ENCODE results near the gene SPOCK3.

The SPOCK3 gene

GRCh38 chr4:166941629-166942028 lies 292.7 kb downstream of the SPOCK3 start:
- Histone ChIP-seq H3K9me3 (replicated peaks; ENCODE audit: low read length) (no peaks in the 10 kb centered on the region), H3K9ac (ENCODE audit: low read depth, low read length) (no peak overlapping the region), H3K4me2 (ENCODE audit: low read length) (no peak overlapping the region), H3K4me3 (ENCODE audit: low read length) (no peak overlapping the region), H3K36me3 (ENCODE audit: insufficient read depth, low read length) (no peaks in the 10 kb centered on the region), H3K4me1 (ENCODE audit: control insufficient read depth, insufficient read depth, low read length) (no peaks in the 10 kb centered on the region), H3K27me3 (ENCODE audit: control insufficient read depth, insufficient read depth, low read length) (no peaks in the 10 kb centered on the region)

DNA sequence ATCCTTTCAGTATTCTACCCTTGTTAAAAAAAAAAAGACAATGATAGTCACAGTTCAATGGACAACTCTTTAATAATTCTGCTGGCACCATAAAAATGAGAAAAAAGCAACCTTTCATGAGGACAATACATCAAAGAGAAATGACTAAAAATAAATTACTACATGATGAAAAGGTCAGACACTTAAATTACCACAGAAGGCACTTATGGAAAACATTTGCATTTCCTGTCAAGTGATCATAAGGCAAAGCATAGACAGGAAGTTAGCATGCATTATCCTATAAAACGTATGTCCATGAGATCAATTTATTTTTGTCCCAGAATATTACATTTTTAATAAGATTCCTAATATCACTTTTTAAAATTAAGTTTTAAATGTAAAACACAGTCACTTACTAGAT lies 303.8 kb downstream of the SPOCK3 start:
- Histone ChIP-seq H3K36me3 (ENCODE audit: insufficient read depth, low read length) (no peaks in the 10 kb centered on the region), H3K4me1 (ENCODE audit: control insufficient read depth, insufficient read depth, low read length) (no peaks in the 10 kb centered on the region), H3K4me3 (ENCODE audit: low read length) (no peak overlapping the region), H3K4me2 (ENCODE audit: low read length) (no peak overlapping the region), H3K27me3 (ENCODE audit: control insufficient read depth, insufficient read depth, low read length) (no peaks in the 10 kb centered on the region), H3K9me3 (replicated peaks; ENCODE audit: low read length) (no peaks in the 10 kb centered on the region), H3K9ac (ENCODE audit: low read depth, low read length) (no peak overlapping the region)

GRCh38 chr4:166924424-166924823 lies 309.9 kb downstream of the SPOCK3 start:
- no peak overlapping the region for H3K9ac ChIP-seq (ENCODE audit: low read depth, low read length)

DNA sequence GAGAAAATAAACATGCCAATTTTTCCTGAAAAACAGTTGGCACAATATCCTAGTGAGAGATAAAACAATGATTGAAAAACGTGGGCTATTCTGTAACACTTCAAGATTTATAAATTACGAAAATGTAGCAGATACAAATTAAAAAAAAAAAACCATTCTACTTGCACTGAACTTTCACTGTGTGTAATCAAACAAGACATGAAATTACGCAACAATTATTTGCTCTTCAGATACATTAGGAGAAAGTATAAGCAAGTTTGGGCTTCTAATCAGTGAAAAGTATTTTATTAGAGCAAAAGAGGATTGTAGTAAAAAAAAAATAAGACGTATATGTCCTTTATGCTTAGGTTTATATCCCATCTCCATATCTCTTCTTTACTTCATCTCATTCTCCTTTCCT lies 320.4 kb downstream of the SPOCK3 start:
- Histone ChIP-seq H3K9me3 (replicated peaks; ENCODE audit: low read length) (no peaks in the 10 kb centered on the region), H3K27me3 (ENCODE audit: control insufficient read depth, insufficient read depth, low read length) (no peaks in the 10 kb centered on the region), H3K4me1 (ENCODE audit: control insufficient read depth, insufficient read depth, low read length) (no peaks in the 10 kb centered on the region)

More at GRCh38 chr4:166924424-166924823, 309.9 kb downstream of the SPOCK3 start:
- no peak overlapping the region for H3K4me3 ChIP-seq (ENCODE audit: low read length)
- no peaks in the 10 kb centered on the region for H3K9me3 ChIP-seq (replicated peaks; ENCODE audit: low read length)
- H3K4me2 ChIP-seq (ENCODE audit: low read length): no peak overlapping the region
- H3K36me3 ChIP-seq (ENCODE audit: insufficient read depth, low read length): no peaks in the 10 kb centered on the region
- H3K4me1 ChIP-seq (ENCODE audit: control insufficient read depth, insufficient read depth, low read length): no peaks in the 10 kb centered on the region
- no peaks in the 10 kb centered on the region for H3K27me3 ChIP-seq (ENCODE audit: control insufficient read depth, insufficient read depth, low read length)

DNA sequence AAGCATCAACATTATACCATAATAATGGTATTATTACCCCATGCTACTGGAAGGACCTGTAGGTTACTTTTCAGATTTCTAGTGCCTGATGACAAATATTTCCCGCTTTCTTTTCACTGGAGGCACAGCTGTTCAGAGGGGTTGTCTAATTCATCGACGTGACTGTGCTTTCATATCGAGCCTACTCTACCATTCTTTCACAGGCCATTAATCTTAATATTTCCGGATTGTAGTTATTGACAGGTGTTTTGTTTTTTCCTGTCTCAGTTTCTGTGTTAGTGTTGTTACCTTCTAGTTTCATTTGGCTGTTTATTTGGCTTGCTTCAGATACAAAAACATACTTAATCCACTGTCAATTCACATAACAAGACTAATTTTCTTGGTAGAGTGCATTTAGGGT lies 330.9 kb downstream of the SPOCK3 start:
- H3K9ac ChIP-seq (ENCODE audit: low read depth, low read length): no peak overlapping the region

More for the DNA sequence above, 320.4 kb downstream of the SPOCK3 start:
- Histone ChIP-seq H3K36me3 (ENCODE audit: insufficient read depth, low read length) (no peaks in the 10 kb centered on the region), H3K4me2 (ENCODE audit: low read length) (no peak overlapping the region), H3K9ac (ENCODE audit: low read depth, low read length) (no peak overlapping the region), H3K4me3 (ENCODE audit: low read length) (no peak overlapping the region)

DNA sequence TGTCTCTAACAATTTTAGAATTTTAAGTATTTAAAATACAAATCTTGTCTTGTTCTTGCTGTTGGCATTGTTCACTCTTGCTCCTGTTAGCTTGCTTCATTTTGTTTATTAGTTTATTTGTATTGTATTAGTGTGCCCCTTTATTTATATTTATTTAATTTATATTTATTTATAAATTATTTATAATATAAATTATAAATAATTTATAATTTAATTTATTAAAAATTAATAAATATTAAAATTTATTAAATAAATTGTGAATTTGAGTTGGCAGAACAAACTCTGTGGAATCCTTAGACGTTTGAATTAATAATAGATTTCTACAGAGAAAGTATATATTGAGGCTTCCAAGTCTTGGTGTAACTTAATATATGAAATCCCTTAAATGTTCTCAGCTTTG lies 331.4 kb downstream of the SPOCK3 start:
- Histone ChIP-seq H3K27me3 (ENCODE audit: control insufficient read depth, insufficient read depth, low read length) (no peaks in the 10 kb centered on the region), H3K9ac (ENCODE audit: low read depth, low read length) (no peak overlapping the region), H3K9me3 (replicated peaks; ENCODE audit: low read length) (no peaks in the 10 kb centered on the region), H3K4me3 (ENCODE audit: low read length) (no peak overlapping the region), H3K4me2 (ENCODE audit: low read length) (no peak overlapping the region), H3K36me3 (ENCODE audit: insufficient read depth, low read length) (no peaks in the 10 kb centered on the region), H3K4me1 (ENCODE audit: control insufficient read depth, insufficient read depth, low read length) (no peaks in the 10 kb centered on the region)

More for the DNA sequence above, 330.9 kb downstream of the SPOCK3 start:
- no peaks in the 10 kb centered on the region for H3K36me3 ChIP-seq (ENCODE audit: insufficient read depth, low read length)
- no peaks in the 10 kb centered on the region for H3K27me3 ChIP-seq (ENCODE audit: control insufficient read depth, insufficient read depth, low read length)
- H3K4me3 ChIP-seq (ENCODE audit: low read length): no peak overlapping the region
- no peak overlapping the region for H3K4me2 ChIP-seq (ENCODE audit: low read length)
- no peaks in the 10 kb centered on the region for H3K9me3 ChIP-seq (replicated peaks; ENCODE audit: low read length)
- H3K4me1 ChIP-seq (ENCODE audit: control insufficient read depth, insufficient read depth, low read length): no peaks in the 10 kb centered on the region

DNA sequence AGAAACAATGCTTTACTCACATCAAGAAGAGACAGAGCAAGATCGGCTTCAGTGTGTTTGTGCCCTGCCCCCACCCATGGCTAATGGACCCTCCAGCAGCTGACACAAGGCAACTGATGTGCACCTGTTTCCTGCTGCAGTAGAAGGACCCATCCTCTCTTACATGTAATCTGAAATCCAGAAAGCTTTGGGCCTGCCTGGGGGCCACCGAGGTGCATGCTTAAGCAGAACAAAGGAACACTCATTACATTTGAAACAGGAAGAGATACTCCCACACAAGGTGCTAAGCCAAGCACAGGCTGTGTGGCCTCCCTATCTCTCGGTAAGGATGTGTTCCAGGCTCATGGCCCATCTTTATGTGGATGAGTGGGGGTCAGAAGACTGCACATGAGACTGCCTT lies 338.0 kb downstream of the SPOCK3 start:
- no peak overlapping the region for H3K9ac ChIP-seq (ENCODE audit: low read depth, low read length)
- no peak overlapping the region for H3K4me2 ChIP-seq (ENCODE audit: low read length)

GRCh38 chr4:166895771-166896170 lies 338.5 kb downstream of the SPOCK3 start:
- Histone ChIP-seq H3K4me1 (ENCODE audit: control insufficient read depth, insufficient read depth, low read length) (no peaks in the 10 kb centered on the region), H3K36me3 (ENCODE audit: insufficient read depth, low read length) (no peaks in the 10 kb centered on the region), H3K4me3 (ENCODE audit: low read length) (no peak overlapping the region)

More for the DNA sequence above, 338.0 kb downstream of the SPOCK3 start:
- Histone ChIP-seq H3K4me3 (ENCODE audit: low read length) (no peak overlapping the region), H3K27me3 (ENCODE audit: control insufficient read depth, insufficient read depth, low read length) (no peaks in the 10 kb centered on the region), H3K4me1 (ENCODE audit: control insufficient read depth, insufficient read depth, low read length) (no peaks in the 10 kb centered on the region), H3K36me3 (ENCODE audit: insufficient read depth, low read length) (no peaks in the 10 kb centered on the region), H3K9me3 (replicated peaks; ENCODE audit: low read length) (no peaks in the 10 kb centered on the region)

GRCh38 chr4:166887457-166887856 lies 346.8 kb downstream of the SPOCK3 start:
- H3K4me3 ChIP-seq (ENCODE audit: low read length): no peak overlapping the region
- H3K4me1 ChIP-seq (ENCODE audit: control insufficient read depth, insufficient read depth, low read length): no peaks in the 10 kb centered on the region
- H3K4me2 ChIP-seq (ENCODE audit: low read length): no peak overlapping the region
- H3K36me3 ChIP-seq (ENCODE audit: insufficient read depth, low read length): no peaks in the 10 kb centered on the region
- H3K9me3 ChIP-seq (replicated peaks; ENCODE audit: low read length): no peaks in the 10 kb centered on the region
- no peak overlapping the region for H3K9ac ChIP-seq (ENCODE audit: low read depth, low read length)
- H3K27me3 ChIP-seq (ENCODE audit: control insufficient read depth, insufficient read depth, low read length): no peaks in the 10 kb centered on the region

More at GRCh38 chr4:166895771-166896170, 338.5 kb downstream of the SPOCK3 start:
- H3K4me2 ChIP-seq (ENCODE audit: low read length): no peak overlapping the region
- H3K27me3 ChIP-seq (ENCODE audit: control insufficient read depth, insufficient read depth, low read length): no peaks in the 10 kb centered on the region
- H3K9me3 ChIP-seq (replicated peaks; ENCODE audit: low read length): no peaks in the 10 kb centered on the region
- no peak overlapping the region for H3K9ac ChIP-seq (ENCODE audit: low read depth, low read length)

- H3K4me3 ChIP-seq (ENCODE audit: low read length): no peak overlapping the region
- no peaks in the 10 kb centered on the region for H3K9me3 ChIP-seq (replicated peaks; ENCODE audit: low read length)
- H3K4me2 ChIP-seq (ENCODE audit: low read length): no peak overlapping the region
- no peak overlapping the region for H3K9ac ChIP-seq (ENCODE audit: low read depth, low read length)
- no peaks in the 10 kb centered on the region for H3K27me3 ChIP-seq (ENCODE audit: control insufficient read depth, insufficient read depth, low read length)
- H3K36me3 ChIP-seq (ENCODE audit: insufficient read depth, low read length): no peaks in the 10 kb centered on the region
- no peaks in the 10 kb centered on the region for H3K4me1 ChIP-seq (ENCODE audit: control insufficient read depth, insufficient read depth, low read length)
Measured at GRCh38 chr4:166886718-166887117, 347.6 kb downstream of the SPOCK3 start.

DNA sequence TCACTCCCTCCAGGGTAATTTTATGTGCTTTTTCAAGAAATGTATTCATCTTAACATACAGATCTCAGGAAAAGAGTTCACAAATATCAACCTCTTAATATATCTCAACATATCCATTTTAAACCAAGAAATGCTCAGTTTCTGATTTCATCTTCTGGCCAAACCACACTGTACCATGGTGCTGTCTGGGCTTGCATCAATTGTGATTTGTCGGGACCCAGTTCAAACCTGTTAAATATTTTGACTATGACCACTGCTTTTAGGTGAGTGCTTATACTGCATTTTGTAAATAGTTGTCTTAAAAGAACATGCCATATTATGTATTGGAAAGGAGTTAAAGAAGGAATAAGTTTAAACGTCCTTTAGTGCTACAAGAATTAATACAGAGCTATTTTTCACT lies 352.1 kb downstream of the SPOCK3 start:
- Histone ChIP-seq H3K4me3 (ENCODE audit: low read length) (no peak overlapping the region), H3K27me3 (ENCODE audit: control insufficient read depth, insufficient read depth, low read length) (no peaks in the 10 kb centered on the region), H3K9me3 (replicated peaks; ENCODE audit: low read length) (no peaks in the 10 kb centered on the region), H3K9ac (ENCODE audit: low read depth, low read length) (no peak overlapping the region), H3K4me1 (ENCODE audit: control insufficient read depth, insufficient read depth, low read length) (no peaks in the 10 kb centered on the region), H3K36me3 (ENCODE audit: insufficient read depth, low read length) (no peaks in the 10 kb centered on the region), H3K4me2 (ENCODE audit: low read length) (no peak overlapping the region)

DNA sequence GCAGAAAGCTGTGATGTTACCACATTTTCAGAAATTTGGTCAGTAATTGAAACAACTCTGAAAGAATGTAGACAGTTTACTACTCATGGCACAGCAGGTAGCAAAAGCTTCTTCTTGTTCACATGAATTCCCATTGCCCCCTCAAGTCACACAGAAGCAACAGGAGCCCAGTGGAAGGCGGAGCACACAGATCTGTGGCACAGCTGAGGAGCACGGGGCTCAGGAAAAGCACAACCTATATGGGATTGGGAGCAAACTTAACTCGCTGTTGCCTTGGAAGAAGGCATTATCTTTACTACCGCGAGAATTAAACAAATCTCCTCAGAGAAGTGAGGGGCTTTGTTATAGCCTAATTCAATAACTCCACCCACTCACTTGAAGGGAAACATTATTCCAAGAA lies 358.5 kb downstream of the SPOCK3 start:
- Histone ChIP-seq H3K4me1 (ENCODE audit: control insufficient read depth, insufficient read depth, low read length) (no peaks in the 10 kb centered on the region), H3K27me3 (ENCODE audit: control insufficient read depth, insufficient read depth, low read length) (no peaks in the 10 kb centered on the region), H3K4me2 (ENCODE audit: low read length) (no peak overlapping the region), H3K36me3 (ENCODE audit: insufficient read depth, low read length) (no peaks in the 10 kb centered on the region), H3K9me3 (replicated peaks; ENCODE audit: low read length) (no peaks in the 10 kb centered on the region), H3K9ac (ENCODE audit: low read depth, low read length) (no peak overlapping the region), H3K4me3 (ENCODE audit: low read length) (no peak overlapping the region)

Data from skeletal muscle satellite cell (primary cell).